GM18870 (cell line): ENCODE measurements around the gene AMOTL1.
"Not testable (repeated sequence)": the region's sequence is repeated elsewhere in the genome, so short reads cannot be mapped to it uniquely, and the experiment has no call there.

Experiments
- ATAC-seq: cut with Tn5 transposase; IDR thresholded peaks from one replicate; pipeline ENCODE4 v1.9.1; 2021; ENCODE audit warnings: moderate library complexity; ENCODE audit not compliant: unreplicated experiment

Gene AMOTL1

DNA sequence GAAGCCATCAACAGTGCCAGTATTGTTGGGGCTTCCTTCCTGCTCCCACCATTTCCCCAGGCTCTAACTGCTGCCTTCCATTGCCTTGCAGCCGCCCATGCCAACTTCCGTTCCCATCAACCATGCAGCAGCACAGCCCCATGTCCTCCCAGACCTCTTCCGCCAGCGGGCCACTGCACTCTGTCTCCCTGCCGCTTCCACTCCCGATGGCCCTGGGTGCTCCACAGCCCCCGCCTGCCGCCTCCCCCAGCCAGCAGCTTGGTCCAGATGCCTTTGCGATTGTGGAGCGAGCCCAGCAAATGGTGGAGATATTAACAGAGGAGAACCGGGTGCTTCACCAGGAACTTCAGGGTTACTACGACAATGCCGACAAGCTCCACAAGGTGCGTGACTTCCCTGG is 53.3 kb downstream of the AMOTL1 start:
- ATAC-seq, result no peak

DNA sequence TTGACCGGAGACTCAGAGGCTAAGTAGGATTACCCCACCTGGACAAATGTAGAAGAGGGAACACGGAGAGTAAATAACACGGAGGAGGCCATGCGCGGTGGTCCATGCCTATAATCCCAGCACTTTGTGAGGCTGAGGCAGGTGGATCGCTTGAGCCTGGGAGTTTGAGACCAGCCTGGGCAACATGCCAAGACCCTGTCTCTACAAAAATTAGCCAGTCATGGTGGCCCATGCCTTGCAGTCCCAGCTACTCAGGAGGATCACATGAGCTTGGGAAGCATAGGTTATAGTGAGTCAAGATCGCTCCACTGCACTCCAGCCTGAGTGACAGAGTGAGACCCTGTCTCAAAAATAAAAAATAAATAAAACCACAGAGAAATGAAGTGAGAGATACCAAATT is 53.9 kb downstream of the AMOTL1 start:
- no peak for ATAC-seq

DNA sequence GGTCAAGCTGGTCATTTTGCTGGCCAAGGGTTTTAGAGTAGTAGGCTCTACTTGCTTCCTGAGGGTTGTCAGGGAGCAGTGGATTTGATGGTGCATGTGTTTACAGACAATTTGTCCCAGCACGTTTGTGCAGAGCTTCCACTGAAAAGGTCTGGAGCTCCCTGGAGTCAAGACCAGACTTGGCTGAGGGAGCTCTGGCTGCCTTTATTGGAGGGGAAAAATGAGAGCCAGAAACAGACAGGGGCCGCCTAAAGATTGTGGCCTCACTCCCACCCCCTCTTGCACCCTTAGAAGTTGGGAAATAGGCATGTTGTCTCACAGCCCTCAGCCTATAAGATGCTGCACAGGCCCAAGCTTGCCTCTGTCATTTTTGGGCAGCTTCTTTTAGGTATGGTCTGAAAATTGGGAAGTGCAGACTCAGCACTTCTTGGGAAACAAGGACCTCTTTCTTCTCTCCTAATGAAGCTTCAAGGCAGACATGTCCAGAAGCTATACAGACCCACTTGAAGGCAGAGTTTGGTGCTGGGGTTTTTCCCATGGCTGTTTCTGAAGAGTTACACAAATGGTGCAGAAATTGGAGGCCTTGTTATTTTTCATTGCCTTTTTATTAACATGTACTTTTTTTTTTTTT is 55.1 kb downstream of the AMOTL1 start:
- no peak for ATAC-seq

DNA sequence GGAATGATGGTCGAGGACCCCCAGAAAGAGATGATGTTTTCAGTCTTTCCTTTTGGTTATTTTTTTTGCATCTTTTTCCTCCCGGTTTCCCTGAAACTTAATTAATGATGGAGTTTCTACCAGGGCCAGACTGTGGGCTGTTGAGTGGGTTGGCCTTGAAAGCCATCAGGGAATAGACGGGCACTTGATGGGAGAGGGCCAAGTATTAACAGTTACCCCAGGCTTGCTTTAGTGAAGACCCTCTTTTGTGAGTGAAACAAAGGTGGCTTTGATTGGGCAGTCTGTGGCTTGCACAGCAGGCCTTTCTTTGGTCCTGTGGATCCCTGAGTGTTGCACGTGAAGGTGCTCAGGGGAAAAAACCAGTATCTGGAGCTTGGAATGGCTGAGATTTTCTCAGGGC is 56.9 kb downstream of the AMOTL1 start:
- ATAC-seq, result no peak

DNA sequence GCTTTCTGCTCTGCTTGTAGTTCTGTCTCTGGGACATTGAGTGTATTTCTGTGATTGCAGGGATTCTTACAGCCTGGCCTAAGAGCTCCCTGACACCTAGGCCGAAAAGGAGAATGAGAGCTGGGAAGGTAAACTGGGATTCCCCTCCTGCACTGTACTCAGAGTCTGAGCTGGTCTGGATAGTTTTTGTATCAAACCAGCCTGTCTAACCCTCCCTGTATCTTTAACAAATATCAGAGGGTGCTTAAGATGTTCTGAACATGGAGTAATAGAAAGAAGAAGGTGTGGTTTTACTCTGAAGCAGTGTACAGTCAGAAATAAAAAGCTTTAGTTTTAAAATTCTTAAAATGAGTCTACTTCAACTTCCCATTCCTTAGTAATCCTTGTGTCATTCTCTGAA is 57.3 kb downstream of the AMOTL1 start:
- ATAC-seq, result no peak

DNA sequence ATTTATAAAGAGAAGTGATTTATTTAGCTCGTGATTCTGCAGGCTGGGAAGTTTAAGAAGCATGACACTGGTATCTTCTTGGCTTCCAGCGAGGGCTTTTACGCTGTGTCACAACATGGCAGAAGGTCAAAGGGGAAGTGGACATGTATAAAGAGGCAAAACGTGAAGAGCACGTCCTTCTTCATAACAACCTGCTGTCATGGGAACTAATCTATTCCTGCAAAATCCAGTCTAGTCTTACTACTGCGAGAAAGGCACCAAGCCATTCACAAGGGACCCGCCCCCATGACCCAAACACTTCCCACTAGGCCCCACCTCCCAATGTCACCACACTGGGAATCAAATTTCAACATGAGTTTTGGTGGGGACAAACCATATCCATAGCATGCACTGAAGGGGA is 58.3 kb downstream of the AMOTL1 start:
- no peak for ATAC-seq

DNA sequence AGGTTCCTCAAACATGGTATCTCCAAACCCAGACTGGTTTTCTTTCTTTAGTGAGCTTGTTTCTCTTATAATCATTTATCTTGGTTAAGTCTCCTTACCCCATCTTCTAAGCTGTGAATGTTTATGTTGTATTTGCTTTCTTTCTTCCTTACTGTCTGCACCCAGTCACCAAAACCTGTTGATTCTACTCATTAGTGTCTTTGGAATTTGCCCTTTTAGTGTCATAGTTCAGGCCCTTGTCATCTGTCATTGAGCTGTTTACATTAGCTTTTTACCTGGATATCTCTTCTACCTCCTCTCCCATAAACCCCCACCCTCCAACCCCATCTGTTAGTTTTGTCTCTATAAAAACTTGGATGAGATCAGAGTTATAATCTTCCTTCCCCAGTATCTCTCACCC is 59.9 kb downstream of the AMOTL1 start:
- no peak for ATAC-seq

DNA sequence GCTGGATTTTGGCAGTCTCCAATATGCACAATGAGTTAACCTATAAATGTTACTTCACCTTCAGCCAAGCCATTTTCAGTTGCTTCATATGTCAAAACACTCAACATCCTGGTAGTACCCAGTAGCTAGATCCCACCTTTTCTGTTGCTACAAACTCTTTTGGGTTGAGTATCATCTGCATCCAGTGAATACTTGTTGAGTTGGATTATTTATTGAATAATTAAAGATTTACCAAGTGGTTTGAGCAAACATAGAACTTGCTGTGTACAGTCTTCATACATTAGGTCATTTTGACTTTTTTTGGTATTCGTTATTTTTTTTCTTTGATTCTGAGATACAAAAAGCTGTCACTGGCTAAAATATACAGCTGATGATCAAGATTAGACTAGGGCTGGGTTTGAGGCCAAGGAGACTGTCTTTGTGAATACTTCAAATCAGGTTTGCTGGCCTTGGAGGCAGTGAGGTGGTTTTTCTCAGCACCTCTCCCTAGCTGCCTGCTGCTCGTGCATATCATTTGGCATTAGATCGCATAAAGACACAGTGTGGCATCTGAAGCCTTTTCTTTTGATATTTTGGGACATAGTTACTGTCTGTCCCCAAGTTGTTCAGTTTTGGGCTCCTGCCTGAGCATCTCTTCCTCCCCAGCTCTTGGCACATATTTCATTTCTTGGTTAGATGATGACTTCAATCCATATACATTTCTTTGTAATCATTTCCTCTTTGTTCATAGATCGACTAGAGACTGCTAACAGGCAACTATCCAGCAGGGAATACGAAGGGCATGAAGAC is 62.8 kb downstream of the AMOTL1 start:
- no peak for ATAC-seq

DNA sequence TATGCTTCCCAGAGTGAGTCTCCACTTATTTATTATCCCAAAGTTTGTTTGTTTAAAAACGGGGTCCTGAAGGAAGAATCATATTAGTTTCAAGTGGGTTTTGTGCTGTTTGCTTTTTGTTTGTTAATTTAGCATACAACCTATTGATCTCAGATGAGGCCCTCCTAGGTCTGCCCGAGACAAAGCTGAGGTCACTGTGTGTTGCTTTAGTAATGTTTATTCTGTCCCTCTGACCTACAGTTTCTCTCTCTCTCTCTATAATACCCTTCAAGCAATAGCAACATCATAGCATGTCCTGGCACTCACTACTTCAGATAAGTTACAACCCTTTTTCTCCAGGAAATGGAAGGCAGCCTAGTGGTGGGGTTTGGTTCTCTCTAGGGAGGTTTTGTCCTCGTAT is 63.4 kb downstream of the AMOTL1 start:
- no peak for ATAC-seq

DNA sequence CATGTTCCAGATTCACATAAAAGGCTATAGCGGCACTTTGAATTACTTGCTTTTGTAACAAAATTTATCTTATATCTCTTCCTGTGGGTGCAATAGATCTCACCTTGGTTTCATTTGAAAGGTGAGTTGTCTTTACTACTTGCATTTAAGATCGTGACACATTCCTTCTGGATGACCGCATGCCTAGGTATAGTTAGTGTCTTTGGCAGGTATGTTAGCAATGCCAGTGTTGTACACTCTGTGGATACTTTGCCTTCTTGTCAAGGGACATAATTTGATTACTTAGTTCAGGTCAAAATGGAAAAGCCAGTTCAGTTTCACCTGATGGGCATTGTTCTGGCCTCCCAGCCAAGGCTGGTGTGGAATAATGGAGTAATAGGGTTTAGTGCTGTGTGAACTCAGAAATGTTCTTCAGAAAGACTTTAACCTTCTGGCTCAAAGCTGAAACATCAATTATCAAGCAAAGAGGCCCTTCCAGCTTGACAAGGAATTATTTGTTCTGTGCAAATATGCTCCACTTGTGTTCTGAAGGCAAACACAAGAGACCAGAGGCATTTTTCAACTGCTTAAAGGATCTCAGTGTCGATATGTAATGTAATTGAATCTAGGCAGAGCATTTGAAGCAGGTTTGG is 64.6 kb downstream of the AMOTL1 start:
- ATAC-seq, result no peak

DNA sequence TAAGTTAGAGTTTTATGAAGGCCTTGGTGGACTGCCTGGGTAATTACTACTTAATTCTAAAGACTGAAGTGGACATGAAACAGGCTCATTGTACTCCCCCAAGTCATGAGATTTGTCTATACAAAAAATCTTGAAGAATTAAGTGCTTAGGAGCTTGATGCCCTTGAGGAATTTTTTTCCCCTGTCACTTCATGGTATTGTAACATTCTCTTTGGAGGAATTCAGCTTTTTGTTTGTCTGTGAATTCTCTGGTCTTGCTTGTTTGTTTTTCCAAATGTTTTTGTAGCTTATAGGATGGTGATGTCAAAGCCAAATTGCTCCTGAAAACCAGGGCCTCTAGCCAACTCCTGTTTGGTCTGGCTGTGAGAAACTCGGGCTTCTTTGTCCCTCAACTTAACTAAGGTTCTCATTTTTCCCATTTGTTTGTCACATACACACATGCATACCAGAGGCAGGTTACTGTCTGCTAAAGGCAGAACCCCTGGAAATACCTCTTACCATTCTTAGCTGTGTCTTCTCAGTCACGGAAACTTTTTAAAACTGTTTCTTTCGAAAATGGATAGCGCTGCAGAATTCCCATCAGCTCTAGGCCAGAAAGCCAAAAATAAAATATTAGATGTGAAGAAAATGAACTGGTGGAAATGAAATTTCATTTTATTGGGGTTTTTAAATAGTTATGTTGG is 66.9 kb downstream of the AMOTL1 start:
- no peak for ATAC-seq

DNA sequence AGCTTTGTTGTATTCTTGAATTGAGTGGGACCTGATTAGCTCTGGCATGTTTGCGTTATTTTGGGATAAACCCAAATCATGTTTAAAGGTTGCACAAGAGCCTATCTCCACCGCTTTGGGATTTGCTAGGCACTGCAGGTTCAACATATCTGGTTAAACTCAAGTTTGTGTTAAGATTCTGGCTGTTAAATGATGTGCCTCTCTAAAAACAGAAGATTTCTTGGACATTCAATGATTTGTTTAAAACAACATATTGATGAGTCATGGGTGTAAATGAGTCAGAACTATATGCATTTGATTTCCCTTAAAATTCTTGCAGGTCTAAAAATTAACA is 67.4 kb downstream of the AMOTL1 start:
- ATAC-seq, result no peak

DNA sequence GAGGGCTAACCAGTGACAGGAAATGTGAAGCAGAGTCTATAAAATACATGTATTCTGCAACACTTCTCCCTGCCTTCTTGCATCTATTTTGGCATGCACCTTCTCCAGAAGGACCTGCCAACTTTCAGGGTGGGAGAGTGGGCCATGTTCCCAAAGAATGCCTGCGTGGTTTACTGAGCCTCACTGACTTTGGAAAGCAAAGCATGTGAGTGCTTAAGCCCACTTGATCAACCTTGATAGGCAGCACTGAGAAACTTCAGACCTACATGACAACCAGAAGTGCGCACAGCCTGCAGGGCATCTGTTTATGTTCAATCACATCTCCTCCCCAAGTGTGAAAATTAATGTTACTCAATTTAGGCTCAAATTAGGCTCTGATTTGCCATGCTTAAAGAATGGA is 69.2 kb downstream of the AMOTL1 start:
- ATAC-seq, result no peak

DNA sequence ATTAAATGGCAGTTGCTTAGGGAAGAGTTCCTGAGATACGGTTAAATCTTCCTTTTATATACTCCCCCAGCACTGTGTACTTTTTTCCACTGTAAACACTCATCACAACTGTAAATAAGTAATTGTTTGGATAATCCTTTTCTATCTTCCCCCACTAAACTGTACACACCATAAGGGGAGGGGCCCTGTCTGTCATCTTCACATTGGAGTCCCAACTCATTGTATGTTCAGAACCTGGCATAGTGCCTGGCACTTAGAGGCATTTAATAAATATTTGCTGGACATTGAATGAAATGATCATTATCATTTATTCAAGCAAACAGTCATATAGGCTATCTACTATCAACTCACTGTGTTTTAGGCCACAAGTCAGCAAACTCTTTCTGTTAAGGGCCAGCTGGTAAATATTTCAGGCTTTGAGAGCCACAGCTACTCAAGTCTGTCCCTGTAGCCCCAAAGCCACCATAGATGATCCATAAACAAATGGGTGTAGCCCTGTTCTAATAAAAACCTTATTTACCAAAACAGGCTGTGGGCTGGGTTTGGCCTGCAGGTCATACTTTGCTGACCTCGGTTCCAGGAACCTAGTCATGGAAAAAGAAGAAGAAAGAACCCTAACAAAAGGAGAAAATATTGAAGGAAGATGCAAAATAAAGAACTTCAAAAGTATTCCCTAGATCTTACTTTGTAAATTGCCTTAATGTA is 70.0 kb downstream of the AMOTL1 start:
- ATAC-seq, result no peak

DNA sequence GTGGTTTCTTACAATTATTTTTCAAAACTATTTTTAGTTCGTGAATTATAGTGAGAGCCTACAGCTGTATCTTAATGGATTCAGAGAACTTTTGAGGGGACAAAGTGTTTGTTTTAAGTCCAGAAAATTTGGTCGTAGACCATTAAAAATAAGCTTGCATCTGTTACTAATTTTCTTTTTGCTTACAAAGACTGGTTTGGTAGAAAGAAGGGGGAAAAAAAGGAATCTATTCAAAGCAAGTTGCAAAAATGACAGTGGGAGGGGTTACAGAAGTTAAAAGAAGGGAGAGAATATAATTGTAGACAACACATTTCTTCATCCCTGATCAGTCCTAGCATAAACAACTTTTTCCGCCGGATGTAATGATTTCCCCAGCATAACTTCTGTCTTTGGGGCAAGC is 72.1 kb downstream of the AMOTL1 start:
- ATAC-seq, result no peak

DNA sequence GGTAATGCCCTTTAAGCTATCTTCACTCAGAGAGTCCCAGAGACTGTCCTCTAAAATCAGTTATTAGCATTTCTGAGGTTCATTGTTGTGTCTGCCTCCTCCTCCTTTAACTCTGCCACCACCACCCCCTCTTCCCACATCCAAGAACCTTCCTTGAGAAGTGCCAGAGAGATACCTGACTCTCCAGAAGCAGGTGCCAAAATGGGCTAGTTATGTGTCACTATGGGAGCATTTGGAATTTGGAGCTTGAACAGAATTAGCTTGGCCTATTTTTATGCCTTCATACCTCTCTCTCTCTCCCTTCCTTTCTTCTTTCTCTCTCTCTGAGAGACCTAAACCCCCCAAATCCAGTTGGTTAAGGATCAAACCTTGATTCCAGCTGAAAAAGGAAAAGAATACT is 75.9 kb downstream of the AMOTL1 start:
- no peak for ATAC-seq

DNA sequence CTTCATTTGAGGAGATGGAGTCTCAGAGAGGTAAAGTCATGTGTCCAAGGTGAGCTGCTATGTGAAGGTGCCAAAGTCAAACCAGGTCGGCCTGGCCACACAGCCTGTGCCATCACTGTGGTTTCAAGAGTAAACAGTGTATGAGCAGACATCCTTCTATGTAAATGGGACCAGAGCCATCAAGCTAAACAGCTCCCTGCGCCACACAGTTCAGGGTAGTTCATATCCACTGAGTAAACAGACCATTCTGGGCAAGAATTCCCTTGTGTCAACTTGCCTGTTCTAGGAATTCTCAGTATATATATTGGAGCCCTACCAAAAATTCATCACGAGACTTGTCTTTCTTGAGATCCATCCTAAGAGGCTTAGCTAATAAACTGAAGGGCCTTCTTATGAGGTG is 77.5 kb downstream of the AMOTL1 start:
- ATAC-seq, result no peak

DNA sequence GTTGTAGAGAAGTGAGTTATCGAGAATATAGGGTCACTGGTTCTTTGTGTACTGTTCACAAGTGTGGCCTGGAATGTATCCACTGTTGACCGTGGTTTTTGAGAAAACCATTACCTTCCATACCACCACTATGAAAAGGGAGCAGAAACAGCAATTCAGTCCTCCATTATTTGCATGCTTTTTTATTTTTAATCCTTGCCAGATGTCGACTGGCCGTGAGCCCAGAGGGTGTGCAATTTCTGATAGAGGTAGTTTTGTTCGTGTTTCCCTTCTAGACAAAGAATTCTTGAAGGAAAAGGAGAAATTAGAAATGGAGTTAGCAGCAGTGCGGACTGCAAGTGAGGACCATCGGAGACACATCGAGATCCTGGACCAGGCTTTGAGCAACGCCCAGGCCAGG is 81.7 kb downstream of the AMOTL1 start:
- no peak for ATAC-seq

DNA sequence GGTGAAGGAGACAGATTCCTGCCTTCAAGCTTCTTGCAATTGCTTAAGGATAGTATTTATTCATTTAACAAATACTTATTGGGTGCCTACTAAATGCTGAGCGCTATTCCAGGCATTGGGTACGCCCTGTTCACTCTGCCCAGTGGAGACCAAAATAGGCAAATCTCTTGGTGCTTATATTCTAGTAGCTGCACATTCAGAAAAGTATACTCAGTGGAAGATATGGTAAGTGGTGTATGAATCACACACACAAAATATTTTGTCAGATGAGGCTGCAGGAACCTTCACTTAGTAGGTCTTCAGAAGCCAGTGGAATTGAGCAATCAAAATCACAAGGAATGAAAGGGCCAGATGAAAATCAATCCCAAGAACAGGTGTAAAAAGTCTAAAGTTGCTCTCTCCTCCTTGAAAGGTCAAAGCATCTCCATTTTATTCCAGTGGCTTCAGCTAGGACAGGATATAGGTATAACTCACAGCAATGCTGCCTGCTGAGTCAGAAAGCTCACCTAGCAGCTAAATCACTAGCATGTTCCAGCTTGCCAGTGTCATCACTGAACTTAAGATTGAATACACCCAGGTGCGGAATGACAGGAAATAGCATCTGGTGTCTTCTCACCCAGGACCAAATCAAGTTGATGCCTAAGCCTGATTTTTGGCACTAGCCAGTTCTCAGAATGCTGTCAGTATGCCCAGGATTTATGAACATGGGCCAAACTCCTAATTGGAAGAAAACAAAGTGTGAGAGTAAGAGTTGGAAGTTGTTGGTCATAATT is 83.9 kb downstream of the AMOTL1 start:
- no peak for ATAC-seq

DNA sequence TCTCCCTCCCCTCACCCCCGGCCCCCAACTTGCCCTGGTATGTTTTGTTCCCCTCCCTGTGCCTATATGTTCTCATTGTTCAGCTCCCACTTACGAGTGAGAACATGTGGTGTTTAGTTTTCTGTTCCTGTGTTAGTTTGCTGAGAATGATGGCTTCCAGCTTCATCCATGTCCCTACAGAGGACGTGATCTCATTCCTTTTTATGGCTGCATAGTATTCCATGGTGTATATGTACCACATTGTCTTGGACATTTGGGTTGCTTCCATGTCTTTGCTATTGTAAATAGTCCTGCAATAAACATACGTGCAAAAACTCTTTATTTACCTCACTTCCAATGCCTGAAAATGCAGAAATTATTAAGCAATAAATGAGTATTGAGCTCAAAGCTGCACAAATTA is 85.1 kb downstream of the AMOTL1 start:
- not testable (repeated sequence) for ATAC-seq

DNA sequence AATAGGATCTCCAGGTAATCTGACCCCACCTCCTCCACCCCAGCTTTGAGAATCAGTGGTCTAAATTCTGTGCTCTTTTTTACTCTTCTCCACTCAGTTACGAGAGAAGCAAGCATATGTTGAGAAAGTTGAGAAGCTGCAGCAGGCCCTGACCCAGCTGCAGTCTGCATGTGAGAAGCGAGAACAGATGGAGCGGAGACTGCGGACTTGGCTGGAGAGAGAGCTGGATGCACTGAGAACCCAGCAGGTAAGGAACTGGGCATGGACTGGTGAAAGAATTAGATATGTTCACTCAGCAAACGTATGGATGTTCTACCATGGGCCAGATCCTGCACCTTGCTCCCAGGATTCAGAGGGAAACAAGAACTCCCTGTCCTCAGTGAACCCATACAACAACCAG is 85.7 kb downstream of the AMOTL1 start:
- ATAC-seq, result no peak
